PFSK-1 (cell line): ENCODE data around the gene SMG6.

Experiments used
- FOXP2 ChIP-seq: optimal IDR thresholded peaks from 2 replicates; pipeline ENCODE3; 2011; ENCODE audit warnings: borderline replicate concordance, control low read depth, inconsistent platforms; ENCODE audit not compliant: insufficient read depth; ENCODE audit errors: extremely low read length, extremely low read depth
- POLR2AphosphoS5 ChIP-seq: IDR thresholded peaks from 2 replicates; pipeline ENCODE4 v1.6.1; 2012; ENCODE audit warnings: low read depth, mild to moderate bottlenecking, control low read depth, low read length, moderate library complexity
- REST ChIP-seq, 2 experiments: IDR thresholded peaks; 2 replicates each; pipeline versions ENCODE4 v1.6.1 to v1.8.0; 2011 to 2012; ENCODE audit warnings: low read depth in 2 of 2, low read length in 2 of 2, control low read depth in 1 of 2, inconsistent platforms in 1 of 2, mild to moderate bottlenecking in 1 of 2, moderate library complexity in 1 of 2; ENCODE audit not compliant: insufficient read depth in 1 of 2
- SIN3A ChIP-seq: IDR thresholded peaks from 2 replicates; pipeline ENCODE4 v1.6.1; 2012; ENCODE audit warnings: mild to moderate bottlenecking, low read length, moderate library complexity, borderline replicate concordance; ENCODE audit not compliant: insufficient read depth
- TAF1 ChIP-seq: IDR thresholded peaks from 2 replicates; pipeline ENCODE4 v1.6.1; 2012; ENCODE audit warnings: low read length, control low read depth, borderline replicate concordance; ENCODE audit not compliant: insufficient read depth

SMG6 gene

GRCh38 chr17:2210726-2211125 lies 92.9 kb downstream of the SMG6 start:
- TF ChIP-seq REST (IDR thresholded peaks at IDR 0.05; ENCODE audit: insufficient read depth in 1 of 2, low read depth in 2 of 2, low read length in 2 of 2) (no peak), FOXP2 (no peak), TAF1 (no peak), POLR2AphosphoS5 (no peak), SIN3A (no peak)

GRCh38 chr17:2207815-2208515 lies 95.6 kb downstream of the SMG6 start:
- TF ChIP-seq REST (IDR thresholded peaks at IDR 0.05; ENCODE audit: insufficient read depth in 1 of 2, low read depth in 2 of 2, low read length in 2 of 2) (no peak), FOXP2 (no peak), SIN3A (no peak)

GRCh38 chr17:2204393-2204792 lies 99.2 kb downstream of the SMG6 start:
- TF ChIP-seq FOXP2 (no peak), REST (IDR thresholded peaks at IDR 0.05; ENCODE audit: insufficient read depth in 1 of 2, low read depth in 2 of 2, low read length in 2 of 2) (no peak), POLR2AphosphoS5 (no peak), SIN3A (no peak), TAF1 (no peak)

DNA sequence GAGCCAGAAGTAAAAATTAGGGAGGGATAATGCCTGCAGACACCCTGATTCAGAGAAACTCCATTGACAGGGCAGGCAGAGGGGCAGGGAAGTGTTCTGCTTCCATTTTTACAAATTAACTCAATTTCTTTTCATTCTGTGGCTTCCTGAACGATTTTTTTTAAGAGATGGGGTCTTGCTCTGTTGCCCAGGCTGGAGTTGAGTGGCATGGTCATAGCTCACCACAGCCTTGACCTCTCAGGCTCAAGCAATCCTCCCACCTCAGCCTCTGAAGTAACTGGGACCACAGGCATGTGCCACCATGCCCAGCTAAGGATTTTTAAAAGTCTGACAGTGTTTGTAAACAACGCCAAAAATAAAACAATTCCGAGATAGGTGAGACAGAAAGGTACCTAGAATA lies 99.8 kb downstream of the SMG6 start:
- TF ChIP-seq REST (IDR thresholded peaks at IDR 0.05; ENCODE audit: insufficient read depth in 1 of 2, low read depth in 2 of 2, low read length in 2 of 2) (no peak), TAF1 (no peak), SIN3A (no peak), POLR2AphosphoS5 (no peak), FOXP2 (no peak)
